Osteocyte (in vitro differentiated cells): Measurements from ENCODE around the gene ACOXL. TPM values are rescaled to one million over a fixed set of nuclear protein-coding genes. Genes with fewer than 3 reads are reported as not detected.

Experiments
- DNase-seq: peaks from one replicate; pipeline ENCODE4 v3.0.0; 2021; ENCODE audit warnings: mixed read lengths; ENCODE audit not compliant: unreplicated experiment; ENCODE audit errors: extremely low spot score
- H3K27ac Mint-ChIP-seq: one replicate; pipeline ENCODE4 v1.8.0; 2021; ENCODE audit warnings: mild to moderate bottlenecking, mixed read lengths; ENCODE audit not compliant: unreplicated experiment
- H3K27me3 Mint-ChIP-seq: one replicate; pipeline ENCODE4 v1.8.0; 2021; ENCODE audit warnings: mixed read lengths; ENCODE audit not compliant: unreplicated experiment
- H3K36me3 Mint-ChIP-seq: one replicate; pipeline ENCODE4 v1.8.0; 2021; ENCODE audit warnings: mixed read lengths; ENCODE audit not compliant: unreplicated experiment
- H3K4me1 Mint-ChIP-seq: one replicate; pipeline ENCODE4 v1.8.0; 2021; ENCODE audit warnings: mixed read lengths; ENCODE audit not compliant: unreplicated experiment
- H3K4me3 Mint-ChIP-seq: one replicate; pipeline ENCODE4 v1.8.0; 2021; ENCODE audit warnings: mild to moderate bottlenecking, moderate library complexity, mixed read lengths; ENCODE audit not compliant: unreplicated experiment
- H3K9me3 Mint-ChIP-seq: one replicate; pipeline ENCODE4 v1.8.0; 2021; ENCODE audit warnings: mixed read lengths; ENCODE audit not compliant: unreplicated experiment
- CTCF ChIP-seq: fragments of 200-600 bp; sonication (generic); IDR thresholded peaks from 2 replicates; pipeline ENCODE4 v1.5.0; 2021; ENCODE audit warnings: antibody characterized with exemption, mild to moderate bottlenecking, moderate library complexity
- total RNA-seq: library from RNA; stranded (reverse); gene quantifications from 2 replicates; pipeline ENCODE4 v1.2.1, GENCODE V29; 2021

ACOXL gene
- total RNA-seq, 1 donor from 2014 or later: not detected

DNA sequence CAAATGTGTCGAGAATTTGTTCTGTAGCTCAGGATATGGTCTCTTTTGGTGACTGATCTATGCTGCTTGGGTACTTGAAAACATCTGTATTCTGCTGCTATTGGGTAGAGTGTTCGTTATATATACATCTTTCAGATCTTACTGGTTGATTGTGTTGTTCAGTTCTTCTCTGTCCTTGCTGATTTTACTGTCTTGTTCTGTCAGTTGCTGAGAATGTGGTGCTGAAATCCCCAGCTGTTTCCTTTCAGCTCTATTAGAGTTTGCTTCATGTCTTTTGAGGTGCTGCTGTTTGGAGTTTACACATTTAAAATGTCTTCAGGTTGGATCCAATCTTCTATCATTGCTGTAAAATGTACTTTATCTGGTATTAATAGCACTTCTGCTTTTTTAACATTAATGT lies 401.2 kb downstream of the ACOXL start:
- DNase-seq: no peak
- peaks cover 71% of the 10 kb centered on the region for H3K36me3 Mint-ChIP-seq
- peaks cover 16% of the 10 kb centered on the region for H3K4me1 Mint-ChIP-seq
- peak overlapping the region; percentile 0 for H3K27ac Mint-ChIP-seq
- TF ChIP-seq CTCF: no peak
- no peak overlapping the region for H3K4me3 Mint-ChIP-seq
- no peaks in the 10 kb centered on the region for H3K27me3 Mint-ChIP-seq
- H3K9me3 Mint-ChIP-seq: no peaks in the 10 kb centered on the region

GRCh38 chr2:111134055-111134454 lies 401.7 kb downstream of the ACOXL start:
- no peaks in the 10 kb centered on the region for H3K9me3 Mint-ChIP-seq
- no peaks in the 10 kb centered on the region for H3K27me3 Mint-ChIP-seq
- H3K36me3 Mint-ChIP-seq: peaks cover 71% of the 10 kb centered on the region
- peak; percentile 22 for TF ChIP-seq CTCF
- H3K27ac Mint-ChIP-seq: no peak overlapping the region
- no peak overlapping the region for H3K4me3 Mint-ChIP-seq
- peaks cover 17% of the 10 kb centered on the region for H3K4me1 Mint-ChIP-seq
- no peak for DNase-seq

- DNase-seq: no peak
- TF ChIP-seq CTCF: no peak
- H3K9me3 Mint-ChIP-seq: no peaks in the 10 kb centered on the region
- peaks cover 72% of the 10 kb centered on the region for H3K36me3 Mint-ChIP-seq
- peaks cover 25% of the 10 kb centered on the region for H3K4me1 Mint-ChIP-seq
- no peak overlapping the region for H3K4me3 Mint-ChIP-seq
- H3K27me3 Mint-ChIP-seq: no peaks in the 10 kb centered on the region
- no peak overlapping the region for H3K27ac Mint-ChIP-seq
These were observed 403.0 kb downstream of the ACOXL start for GRCh38 chr2:111135237-111135909.

DNA sequence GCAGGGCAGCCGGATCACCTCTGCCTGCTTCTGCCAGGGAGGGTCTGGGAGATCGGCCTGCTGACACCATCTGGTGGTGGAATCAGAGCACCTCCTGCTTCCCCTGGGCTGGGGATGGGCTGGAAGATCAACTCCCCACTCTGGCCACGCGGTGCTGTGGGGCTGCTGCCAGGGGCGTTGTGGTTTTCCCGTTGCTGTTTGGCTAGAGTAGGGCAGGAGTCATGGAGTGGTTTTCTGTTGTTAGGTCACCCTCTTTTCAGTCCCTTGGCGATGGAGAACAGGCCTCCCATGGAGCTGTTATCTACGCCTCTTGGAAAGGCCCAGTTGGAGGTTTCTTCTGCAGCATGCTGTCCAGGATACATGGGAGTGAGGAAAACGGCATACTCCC lies 403.5 kb downstream of the ACOXL start:
- Mint-ChIP-seq H3K4me3 (no peak overlapping the region), H3K4me1 (peaks cover 25% of the 10 kb centered on the region), H3K27me3 (no peaks in the 10 kb centered on the region), H3K36me3 (peaks cover 72% of the 10 kb centered on the region), H3K9me3 (no peaks in the 10 kb centered on the region), H3K27ac (no peak overlapping the region)
- no peak for TF ChIP-seq CTCF
- DNase-seq: no peak

DNA sequence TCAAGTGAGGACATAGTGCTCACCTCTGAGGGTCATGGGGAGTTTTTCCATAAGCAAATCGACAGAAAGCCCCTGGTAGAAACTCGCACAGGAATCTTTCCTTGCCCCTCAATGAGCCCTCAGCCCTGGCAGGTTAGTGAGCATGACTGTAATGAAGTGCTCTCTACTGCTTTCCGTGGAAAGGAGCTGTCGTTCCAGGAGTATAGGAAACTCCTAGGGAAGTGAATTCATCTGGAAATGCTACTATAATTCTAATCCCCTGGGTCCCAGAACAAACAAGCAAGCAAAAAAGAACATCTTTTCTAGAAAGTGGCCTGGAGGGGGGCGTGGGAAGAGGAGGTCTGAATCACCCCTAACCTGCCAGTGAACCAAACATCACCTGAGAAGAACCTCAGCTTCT lies 406.5 kb downstream of the ACOXL start:
- TF ChIP-seq CTCF: no peak
- DNase-seq: no peak
- H3K4me1 Mint-ChIP-seq: peaks cover 16% of the 10 kb centered on the region
- H3K36me3 Mint-ChIP-seq: peaks cover 71% of the 10 kb centered on the region
- no peaks in the 10 kb centered on the region for H3K27me3 Mint-ChIP-seq
- no peaks in the 10 kb centered on the region for H3K9me3 Mint-ChIP-seq
- no peak overlapping the region for H3K4me3 Mint-ChIP-seq
- no peak overlapping the region for H3K27ac Mint-ChIP-seq
